HepG2 (cell line): ENCODE results near the gene CNTROB. TPM values are rescaled to one million over a fixed set of nuclear protein-coding genes. Genes with fewer than 3 reads are reported as not detected.

ENCODE experiments used
- CCDC6 ChIP-seq: sonication (generic); formaldehyde crosslinking; IDR thresholded peaks from 2 replicates; pipeline ENCODE4 v1.8.1; 2022; ENCODE audit warnings: mild to moderate bottlenecking, missing genetic modification reagents, moderate library complexity
- CEBPB ChIP-seq: IDR thresholded peaks from 2 replicates; pipeline ENCODE4 v1.6.1; 2011; ENCODE audit warnings: low read depth, low read length, improper control_type of control experiment, borderline replicate concordance
- ETV6 ChIP-seq: sonication (generic); formaldehyde crosslinking; conservative IDR thresholded peaks from 2 replicates; pipeline ENCODE4 v1.4.0; 2020; ENCODE audit warnings: missing genetic modification reagents
- FIP1L1 ChIP-seq: fragments of 200-400 bp; formaldehyde crosslinking; IDR thresholded peaks from 2 replicates; pipeline ENCODE4 v1.6.1; 2018; ENCODE audit warnings: low read depth, mild to moderate bottlenecking, low read length, moderate library complexity, borderline replicate concordance; ENCODE audit not compliant: insufficient read depth
- GFI1 ChIP-seq: sonication (generic); formaldehyde crosslinking; IDR thresholded peaks from 2 replicates; pipeline ENCODE4 v1.5.0; 2020; ENCODE audit warnings: missing genetic modification reagents, mild to moderate bottlenecking, borderline replicate concordance
- GZF1 ChIP-seq: sonication (generic); formaldehyde crosslinking; IDR thresholded peaks from 2 replicates; pipeline ENCODE4 v1.5.1; 2020; ENCODE audit warnings: mild to moderate bottlenecking, missing genetic modification reagents
- MIER2 ChIP-seq: IDR thresholded peaks from 2 replicates; pipeline ENCODE4 v1.6.1; 2016; ENCODE audit warnings: missing biosample characterization, missing genetic modification reagents
- NFIC ChIP-seq: IDR thresholded peaks from 2 replicates; pipeline ENCODE4 v1.6.1; 2012; ENCODE audit warnings: mild to moderate bottlenecking, low read length, inconsistent platforms
- PITX1 ChIP-seq: sonication (generic); formaldehyde crosslinking; IDR thresholded peaks from 2 replicates; pipeline ENCODE4 v1.5.1; 2020; ENCODE audit warnings: mild to moderate bottlenecking, missing genetic modification reagents
- TCF7L2 ChIP-seq: IDR thresholded peaks from 2 replicates; pipeline ENCODE4 v1.6.1; 2011; ENCODE audit warnings: mild to moderate bottlenecking, low read depth, low read length, moderate library complexity
- ZFP1 ChIP-seq: IDR thresholded peaks from 2 replicates; pipeline ENCODE4 v1.6.1; 2016
- ZNF367 ChIP-seq: sonication (generic); formaldehyde crosslinking; IDR thresholded peaks from 2 replicates; pipeline ENCODE4 v1.4.0; 2020; ENCODE audit warnings: missing genetic modification reagents, borderline replicate concordance
- ZNF510 ChIP-seq: sonication (generic); formaldehyde crosslinking; IDR thresholded peaks from 2 replicates; pipeline ENCODE4 v1.4.0; 2020; ENCODE audit warnings: low read depth, mild to moderate bottlenecking, missing genetic modification reagents
- ZNF678 ChIP-seq: sonication (generic); formaldehyde crosslinking; IDR thresholded peaks from 2 replicates; pipeline ENCODE4 v1.4.0; 2020; ENCODE audit warnings: mild to moderate bottlenecking, missing genetic modification reagents
- ZSCAN12 ChIP-seq: sonication (generic); formaldehyde crosslinking; IDR thresholded peaks from 2 replicates; pipeline ENCODE4 v1.9.0; 2021; ENCODE audit warnings: mild to moderate bottlenecking, missing genetic modification reagents
- polyA plus RNA-seq, 8 experiments: library from polyadenylated mRNA; depleted of rRNA in 3 of 8; stranded (reverse) in 7 of 8; unstranded in 1 of 8; fragments of >200 nt; fragmentation: Illumina TruSeq in 4 of 8; extraction: Trizol in 4 of 8; gene quantifications; 2 replicates each; pipeline versions ENCODE4 v1.2.1 to v1.2.3, GENCODE V29; 2011 to 2016; ENCODE audit warnings: low read depth in 4 of 8, missing spikeins in 1 of 8, mixed read lengths in 1 of 8; ENCODE audit not compliant: insufficient read depth in 1 of 8
- total RNA-seq, 5 experiments: library from RNA; depleted of rRNA; stranded (reverse); fragments of >200 nt; fragmentation: Illumina TruSeq; extraction: Trizol; gene quantifications; 2 replicates each; pipeline ENCODE4 v1.2.3, GENCODE V29; 2016; ENCODE audit warnings: low read depth in 1 of 5
- TF ChIP-seq, protein P1 (sequence below), 2 experiments: sonication (generic) in 1 of 2; formaldehyde crosslinking in 1 of 2; IDR thresholded peaks; 2 replicates each; pipeline versions ENCODE4 v1.5.1 to v1.6.1; 2011 to 2020; ENCODE audit warnings: borderline replicate concordance in 1 of 2, low read depth in 1 of 2, low read length in 1 of 2, mild to moderate bottlenecking in 1 of 2, missing genetic modification reagents in 1 of 2, moderate library complexity in 1 of 2
- TF ChIP-seq, protein P2 (sequence below): fragments of 450-650 bp; IDR thresholded peaks from 2 replicates; pipeline ENCODE4 v1.6.1; 2017; ENCODE audit warnings: mild to moderate bottlenecking
- TF ChIP-seq, protein P3 (sequence below): sonication (generic); formaldehyde crosslinking; IDR thresholded peaks from 2 replicates; pipeline ENCODE4 v1.5.0; 2020; ENCODE audit warnings: mild to moderate bottlenecking, missing genetic modification reagents
- TF ChIP-seq, protein P4 (sequence below): sonication (generic); formaldehyde crosslinking; IDR thresholded peaks from 2 replicates; pipeline ENCODE4 v1.5.0; 2020; ENCODE audit warnings: missing genetic modification reagents

The CNTROB gene
- total and polyA plus RNA-seq, 2 of the 13 experiments (the other 11 are each of a cell fraction or from before 2014, with no cell fraction given), result 21.2 to 24.1 TPM

DNA sequence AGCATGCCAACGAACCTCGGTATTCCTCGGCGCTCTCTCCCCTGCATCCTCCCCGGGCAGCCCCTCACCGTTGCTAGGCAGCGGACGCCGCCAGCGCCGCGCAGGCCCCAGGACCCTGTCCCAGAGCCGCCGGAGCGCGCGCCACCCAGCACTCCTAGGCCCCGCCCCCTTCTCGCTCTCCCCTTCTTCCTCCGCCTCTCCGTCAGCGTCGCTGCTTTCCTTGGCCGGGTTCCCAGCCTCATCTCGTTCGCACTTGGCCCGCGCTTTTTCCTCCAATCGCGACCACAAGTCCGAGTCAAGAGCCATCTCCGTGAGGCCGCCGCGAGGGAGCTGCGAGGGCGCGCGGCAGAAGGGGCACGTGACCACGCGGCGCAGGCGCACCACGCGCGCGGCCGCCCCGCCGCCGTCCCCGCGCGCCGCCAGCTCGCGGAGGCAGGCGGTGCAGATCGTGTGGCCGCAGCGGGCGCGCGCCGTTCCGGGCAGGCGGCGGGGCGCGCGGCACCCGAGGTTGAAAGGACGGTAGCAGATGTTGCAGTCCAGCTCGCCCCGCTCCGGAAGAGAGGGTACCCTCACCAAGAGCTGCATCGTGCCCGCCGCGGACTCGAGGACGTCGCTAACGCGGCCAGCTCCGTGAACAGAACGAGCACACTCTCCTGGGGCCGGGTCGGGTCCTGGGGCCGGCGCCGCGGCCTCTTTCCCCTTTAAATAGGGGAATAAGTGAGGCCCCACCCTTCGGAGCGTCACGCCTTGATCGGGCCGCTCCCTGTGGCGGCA, 16.2 kb upstream of the CNTROB start, which contains the start of gene RNF227 (continued):
- TF ChIP-seq ZNF678 (CRISPR knock-in tag) (peak; percentile 91), PITX1 (CRISPR knock-in tag) (0 out of 2 replicates have a peak, but pooled peaks have one; percentile 37), ZFP1 (CRISPR knock-in tag) (no peak), ZSCAN12 (peak; percentile 20; the same call in 1 of the 2 replicates), NFIC (no peak), ETV6 (0 out of 2 replicates have a peak, but pooled peaks have one; percentile 11), ZNF510 (0 out of 2 replicates have a peak, but pooled peaks have one; percentile 72), ZNF367 (CRISPR knock-in tag) (peak; percentile 59; the same call in 1 of the 2 replicates), CEBPB (no peak), GZF1 (CRISPR knock-in tag) (0 out of 2 replicates have a peak, but pooled peaks have one; percentile 36), TCF7L2 (no peak), CCDC6 (CRISPR knock-in tag) (peak; percentile 99), FIP1L1 (no peak), GFI1 (no peak), MIER2 (CRISPR knock-in tag) (no peak)
- TF ChIP-seq, protein P1, sequence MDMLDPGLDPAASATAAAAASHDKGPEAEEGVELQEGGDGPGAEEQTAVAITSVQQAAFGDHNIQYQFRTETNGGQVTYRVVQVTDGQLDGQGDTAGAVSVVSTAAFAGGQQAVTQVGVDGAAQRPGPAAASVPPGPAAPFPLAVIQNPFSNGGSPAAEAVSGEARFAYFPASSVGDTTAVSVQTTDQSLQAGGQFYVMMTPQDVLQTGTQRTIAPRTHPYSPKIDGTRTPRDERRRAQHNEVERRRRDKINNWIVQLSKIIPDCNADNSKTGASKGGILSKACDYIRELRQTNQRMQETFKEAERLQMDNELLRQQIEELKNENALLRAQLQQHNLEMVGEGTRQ (IDR thresholded peaks at IDR 0.05; ENCODE audit: low read depth, low read length), result peak; percentile 79
- TF ChIP-seq, protein P1 (CRISPR knock-in tag; IDR thresholded peaks at IDR 0.05; ENCODE audit: borderline replicate concordance), result peak; percentile 85; the same call in 1 of the 2 replicates
- TF ChIP-seq, protein P2, sequence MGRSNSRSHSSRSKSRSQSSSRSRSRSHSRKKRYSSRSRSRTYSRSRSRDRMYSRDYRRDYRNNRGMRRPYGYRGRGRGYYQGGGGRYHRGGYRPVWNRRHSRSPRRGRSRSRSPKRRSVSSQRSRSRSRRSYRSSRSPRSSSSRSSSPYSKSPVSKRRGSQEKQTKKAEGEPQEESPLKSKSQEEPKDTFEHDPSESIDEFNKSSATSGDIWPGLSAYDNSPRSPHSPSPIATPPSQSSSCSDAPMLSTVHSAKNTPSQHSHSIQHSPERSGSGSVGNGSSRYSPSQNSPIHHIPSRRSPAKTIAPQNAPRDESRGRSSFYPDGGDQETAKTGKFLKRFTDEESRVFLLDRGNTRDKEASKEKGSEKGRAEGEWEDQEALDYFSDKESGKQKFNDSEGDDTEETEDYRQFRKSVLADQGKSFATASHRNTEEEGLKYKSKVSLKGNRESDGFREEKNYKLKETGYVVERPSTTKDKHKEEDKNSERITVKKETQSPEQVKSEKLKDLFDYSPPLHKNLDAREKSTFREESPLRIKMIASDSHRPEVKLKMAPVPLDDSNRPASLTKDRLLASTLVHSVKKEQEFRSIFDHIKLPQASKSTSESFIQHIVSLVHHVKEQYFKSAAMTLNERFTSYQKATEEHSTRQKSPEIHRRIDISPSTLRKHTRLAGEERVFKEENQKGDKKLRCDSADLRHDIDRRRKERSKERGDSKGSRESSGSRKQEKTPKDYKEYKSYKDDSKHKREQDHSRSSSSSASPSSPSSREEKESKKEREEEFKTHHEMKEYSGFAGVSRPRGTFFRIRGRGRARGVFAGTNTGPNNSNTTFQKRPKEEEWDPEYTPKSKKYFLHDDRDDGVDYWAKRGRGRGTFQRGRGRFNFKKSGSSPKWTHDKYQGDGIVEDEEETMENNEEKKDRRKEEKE, result no peak
- TF ChIP-seq, protein P3, sequence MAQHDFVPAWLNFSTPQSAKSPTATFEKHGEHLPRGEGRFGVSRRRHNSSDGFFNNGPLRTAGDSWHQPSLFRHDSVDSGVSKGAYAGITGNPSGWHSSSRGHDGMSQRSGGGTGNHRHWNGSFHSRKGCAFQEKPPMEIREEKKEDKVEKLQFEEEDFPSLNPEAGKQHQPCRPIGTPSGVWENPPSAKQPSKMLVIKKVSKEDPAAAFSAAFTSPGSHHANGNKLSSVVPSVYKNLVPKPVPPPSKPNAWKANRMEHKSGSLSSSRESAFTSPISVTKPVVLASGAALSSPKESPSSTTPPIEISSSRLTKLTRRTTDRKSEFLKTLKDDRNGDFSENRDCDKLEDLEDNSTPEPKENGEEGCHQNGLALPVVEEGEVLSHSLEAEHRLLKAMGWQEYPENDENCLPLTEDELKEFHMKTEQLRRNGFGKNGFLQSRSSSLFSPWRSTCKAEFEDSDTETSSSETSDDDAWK (CRISPR knock-in tag), result no peak
- TF ChIP-seq, protein P4, sequence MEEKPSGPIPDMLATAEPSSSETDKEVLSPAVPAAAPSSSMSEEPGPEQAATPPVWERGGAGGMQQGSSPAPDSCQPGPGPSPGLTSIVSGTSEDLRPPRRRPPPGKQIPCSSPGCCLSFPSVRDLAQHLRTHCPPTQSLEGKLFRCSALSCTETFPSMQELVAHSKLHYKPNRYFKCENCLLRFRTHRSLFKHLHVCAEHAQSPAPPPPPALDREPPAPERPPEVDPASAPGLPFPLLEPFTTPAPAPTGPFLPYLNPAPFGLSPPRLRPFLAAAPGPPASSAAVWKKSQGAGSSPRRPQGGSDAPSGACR (CRISPR knock-in tag), result peak; percentile 69; the same call in 1 of the 2 replicates
